K562 (cell line): Measurements from ENCODE around the gene AAMDC. TPM values are rescaled to one million over a fixed set of nuclear protein-coding genes. Genes with fewer than 3 reads are reported as not detected.

Experiments used
- ATAC-seq: fragments of 200-7000 bp; cut with Tn5 transposase; 3 replicates; pipeline ENCODE4 v1.9.1; 2020; ENCODE audit warnings: moderate library complexity
- BruUV-seq: library from RNA; stranded (reverse); fragments of 400-500 nt; replicated peaks from 2 replicates; lab custom pipeline; 2021; lab: Mats Ljungman, UMichigan
- CTCF ChIA-PET: fragments of 300-600 bp; formaldehyde crosslinking; extraction: SDS; loops from one replicate; lab custom pipeline; 2021; ENCODE audit warnings: low intra/inter-chr PET ratio; lab: Yijun Ruan, JAX
- POLR2A ChIA-PET: fragments of 300-600, 350-650 bp; sonication (Branson Sonifier 250); formaldehyde crosslinking; extraction: SDS; loops from one replicate; lab custom pipeline; 2021; ENCODE audit warnings: antibody characterized with exemption, inconsistent platforms; lab: Yijun Ruan, JAX
- DNase-seq, 4 experiments: peaks; one replicate each; pipeline versions ENCODE4 v3.0.0 to v3.0.0-alpha.2; 2011 to 2018; ENCODE audit warnings: low spot score in 3 of 4, mixed read lengths in 3 of 4; ENCODE audit errors: extremely low read depth in 1 of 4
- FAIRE-seq: peaks from 2 replicates; lab custom pipeline; 2011; peaks lifted over from hg19 to GRCh38; lab: Jason Lieb, UNC
- H2AFZ ChIP-seq: 2 replicates; pipeline ENCODE4 v1.6.0; 2011; ENCODE audit warnings: low read depth, low read length, control low read depth, inconsistent platforms
- H3K27ac ChIP-seq: fragments of 200-600 bp; 3 replicates; pipeline ENCODE4 v1.8.0; 2011; ENCODE audit warnings: low read depth, mild to moderate bottlenecking, control low read depth, inconsistent platforms, low read length, moderate library complexity, mixed read lengths; ENCODE audit errors: extremely low read depth
- H3K27me3 ChIP-seq, 2 experiments: fragments of 300-600 bp in 1 of 2; 2 replicates in 1 of 2; 3 replicates in 1 of 2; pipeline versions ENCODE4 v1.6.0 to v1.8.0; 2011; ENCODE audit warnings: inconsistent platforms in 2 of 2, low read length in 2 of 2, mild to moderate bottlenecking in 1 of 2, mixed read lengths in 1 of 2, moderate library complexity in 1 of 2; ENCODE audit not compliant: control insufficient read depth in 2 of 2, insufficient read depth in 2 of 2
- H3K36me3 ChIP-seq: fragments of 300-600 bp; 3 replicates; pipeline ENCODE4 v1.8.0; 2011; ENCODE audit warnings: mild to moderate bottlenecking, low read length, inconsistent platforms; ENCODE audit not compliant: control insufficient read depth, insufficient read depth
- H3K4me1 ChIP-seq, 2 experiments: fragments of 200-600 bp in 1 of 2; replicated peaks in 1 of 2; 2 replicates in 1 of 2; 3 replicates in 1 of 2; pipeline versions ENCODE4 v1.5.1 to v1.8.0; 2011; ENCODE audit warnings: inconsistent platforms in 2 of 2, low read length in 2 of 2, mild to moderate bottlenecking in 1 of 2, mixed read lengths in 1 of 2, moderate library complexity in 1 of 2; ENCODE audit not compliant: control insufficient read depth in 2 of 2, insufficient read depth in 2 of 2
- H3K4me2 ChIP-seq: 2 replicates; pipeline ENCODE4 v1.6.1; 2011; ENCODE audit warnings: low read length, control low read depth, inconsistent platforms, mixed read lengths; ENCODE audit not compliant: insufficient read depth
- H3K4me3 ChIP-seq: fragments of 200-600 bp; sonication (generic), shearing (Covaris generic); 2 replicates; pipeline ENCODE4 v1.5.1; 2016; ENCODE audit warnings: control low read depth, inconsistent platforms
- H3K79me2 ChIP-seq: fragments of 200-600 bp; 3 replicates; pipeline ENCODE4 v1.8.0; 2011; ENCODE audit warnings: low read length, inconsistent platforms; ENCODE audit not compliant: control insufficient read depth, insufficient read depth
- H3K9ac ChIP-seq, 2 experiments: 2 replicates each; pipeline versions ENCODE4 v1.6.0 to v1.6.1; 2011; ENCODE audit warnings: low read depth in 2 of 2, low read length in 2 of 2, control low read depth in 1 of 2, inconsistent platforms in 1 of 2, mild to moderate bottlenecking in 1 of 2, mixed read lengths in 1 of 2; ENCODE audit not compliant: insufficient read depth in 1 of 2
- H3K9me1 ChIP-seq: one replicate; pipeline ENCODE4 v1.6.0; 2011; ENCODE audit warnings: inconsistent platforms, mild to moderate bottlenecking, low read length, moderate library complexity; ENCODE audit not compliant: control insufficient read depth, insufficient read depth
- H3K9me3 ChIP-seq: replicated peaks from 2 replicates; pipeline ENCODE4 v1.5.1; 2011; ENCODE audit warnings: low read depth, low read length, inconsistent platforms; ENCODE audit not compliant: control insufficient read depth, insufficient read depth
- H4K20me1 ChIP-seq: replicated peaks from 2 replicates; pipeline ENCODE4 v1.6.1; 2011; ENCODE audit warnings: low read length, inconsistent platforms, mixed read lengths; ENCODE audit not compliant: control insufficient read depth, insufficient read depth
- ARID2 ChIP-seq: fragments of 450-650 bp; IDR thresholded peaks from 2 replicates; pipeline ENCODE4 v1.6.1; 2017; ENCODE audit warnings: antibody characterized with exemption, mild to moderate bottlenecking
- CEBPG ChIP-seq, 3 experiments: fragments of 200-800 bp in 1 of 3; sonication (Bioruptor generic) in 1 of 3; sonication (generic) in 1 of 3; formaldehyde crosslinking in 1 of 3; IDR thresholded peaks in 2 of 3; conservative IDR thresholded peaks in 1 of 3; 2 replicates each; pipeline versions ENCODE4 v1.6.1 to v1.8.0; 2016 to 2022; ENCODE audit warnings: missing compliant biosample characterization in 2 of 3, missing genetic modification characterization in 2 of 3, mild to moderate bottlenecking in 1 of 3, missing genetic modification reagents in 1 of 3
- CTBP1 ChIP-seq: fragments of 450-650 bp; IDR thresholded peaks from 2 replicates; pipeline ENCODE4 v1.6.1; 2016; ENCODE audit warnings: borderline replicate concordance
- NFE2L1 ChIP-seq: fragments of 450-650 bp; IDR thresholded peaks from 2 replicates; pipeline ENCODE4 v1.6.1; 2016; ENCODE audit warnings: missing genetic modification characterization, low read depth, mild to moderate bottlenecking, missing compliant biosample characterization, moderate library complexity, borderline replicate concordance
- NFIC ChIP-seq: fragments of 450-650 bp; IDR thresholded peaks from 2 replicates; pipeline ENCODE4 v1.6.1; 2017; ENCODE audit warnings: mild to moderate bottlenecking, inconsistent platforms
- NFRKB ChIP-seq: fragments of 450-650 bp; IDR thresholded peaks from 2 replicates; pipeline ENCODE4 v1.6.1; 2016; ENCODE audit warnings: low read depth
- WGBS: fragments of 100-300 bp; shearing (Covaris generic); methylation state at CpG from one replicate; pipeline ENCODE4 v1.1.6; 2016; ENCODE audit warnings: low coverage, mixed read lengths; ENCODE audit not compliant: insufficient coverage; ENCODE audit errors: missing lambda C conversion rate; 5-methylcytosine and 5-hydroxymethylcytosine counted together
- in situ Hi-C: fragments of 300-500 bp; cut with MboI; formaldehyde crosslinking; loops from 4 replicates; pipeline ENCODE4 v1.15.0; 2018; ENCODE audit warnings: inconsistent platforms, mixed read lengths
- intact Hi-C: fragments of 100-400 bp; cut with micrococcal nuclease; formaldehyde crosslinking; loops from 2 replicates; pipeline ENCODE4 v1.14.2; 2022
- polyA plus RNA-seq, 8 experiments: library from polyadenylated mRNA; depleted of rRNA in 4 of 8; stranded (reverse) in 5 of 8; unstranded in 3 of 8; fragments of >200 nt; fragmentation: Nextera tagmentation in 2 of 8; fragmentation: Illumina TruSeq in 1 of 8; extraction: Ambion mirVana in 2 of 8; extraction: Trizol in 1 of 8; gene quantifications; 2 replicates each; pipeline versions ENCODE4 v1.2.1 to v1.2.3, GENCODE V29; 2011 to 2014; ENCODE audit warnings: inconsistent platforms in 1 of 8, missing spikeins in 1 of 8
- total RNA-seq, 7 experiments: library from RNA; depleted of rRNA in 6 of 7; stranded (reverse); fragments of >200 nt in 6 of 7; fragmentation: Illumina TruSeq in 2 of 7; extraction: Trizol in 2 of 7; gene quantifications; 2 replicates each; pipeline versions ENCODE4 v1.2.1 to v1.2.3, GENCODE V29; 2011 to 2021; ENCODE audit warnings: low replicate concordance in 1 of 7

Gene AAMDC
- total and polyA plus RNA-seq, 9 of the 15 experiments (the other 6 are each of a cell fraction or from before 2014, with no cell fraction given): 10.4 to 40.6 (median 15.6) TPM

- Histone ChIP-seq H3K4me3 (no peak overlapping the region), H4K20me1 (no peaks in the 10 kb centered on the region), H3K9me3 (no peaks in the 10 kb centered on the region), H3K9me1 (no peaks in the 10 kb centered on the region), H2AFZ (no peak overlapping the region), H3K27ac (no peak overlapping the region), H3K36me3 (peaks cover 58% of the 10 kb centered on the region; the same call in 2 of the 3 replicates), H3K27me3 (no peaks in the 10 kb centered on the region), H3K9ac (no peak overlapping the region), H3K79me2 (no peaks in the 10 kb centered on the region), H3K4me1 (peaks cover 0 to 2% of the 10 kb centered on the region in 2 experiments; a peak in 2 of 5 replicates), H3K4me2 (no peak overlapping the region)
- CTCF ChIA-PET: no interaction called here
- ATAC-seq: peak; percentile 60
- intact Hi-C loops (no loop called here), in situ Hi-C loops (no loop called here)
- WGBS: 96% methylated on average over 3 of the region's 3 CpGs
- DNase-seq: peak in 1 of 4 experiments; percentile 12
- BruUV-seq: no TSS peak
- TF ChIP-seq NFIC (peak; percentile 71), NFE2L1 (tag) (no peak), NFRKB (no peak), CEBPG (CRISPR knock-in tag; IDR thresholded peaks at IDR 0.05) (peak; percentile 54; the same call in 1 of the 2 replicates), CEBPG (tag; conservative IDR thresholded peaks at IDR 0.05 in 1 of 2, IDR thresholded peaks at IDR 0.05 in 1 of 2) (peak; percentile 6 to 42; a peak in 1 of 4 replicates), ARID2 (no peak), CTBP1 (peak; percentile 34; the same call in 1 of the 2 replicates)
- POLR2A ChIA-PET: no interaction called here
- FAIRE-seq: no peak
Measured at GRCh38 chr11:77879218-77879617, 58.3 kb downstream of the AAMDC start.
